Measurements from ENCODE around the gene TOMM40.

Gene TOMM40

GRCh38 chr19:44891016-44891882, at the start of gene TOMM40:
Gene TOMM40 (plus strand): TSS chr19:44891254. CDS start chr19:44891416, 162 bp downstream.
- peak; percentile 100 for DNase-seq (ENCODE audit: low read depth)

GRCh38 chr19:44845286-44845611, 45.8 kb upstream of the TOMM40 start:
- DNase-seq (ENCODE audit: low read depth): no peak

GRCh38 chr19:44845612-44846454, 45.2 kb upstream of the TOMM40 start, which contains the start of gene NECTIN2:
Gene NECTIN2 (plus strand): TSS chr19:44846297. CDS start chr19:44846526, 229 bp downstream.
- peak; percentile 99 for DNase-seq (ENCODE audit: low read depth)

- DNase-seq (ENCODE audit: low read depth): peak; percentile 58
Measured at GRCh38 chr19:44846455-44847143, 44.5 kb upstream of the TOMM40 start.

GRCh38 chr19:44847144-44848035, 43.7 kb upstream of the TOMM40 start:
- peak; percentile 74 for DNase-seq (ENCODE audit: low read depth)

GRCh38 chr19:44848036-44848811, 42.8 kb upstream of the TOMM40 start:
- DNase-seq (ENCODE audit: low read depth): peak; percentile 63

GRCh38 chr19:44848812-44849447, 42.1 kb upstream of the TOMM40 start:
- DNase-seq (ENCODE audit: low read depth): peak; percentile 28

- no peak for DNase-seq (ENCODE audit: low read depth)
Measured at GRCh38 chr19:44850641-44851109, 40.4 kb upstream of the TOMM40 start.

- no peak for DNase-seq (ENCODE audit: low read depth)
Measured at GRCh38 chr19:44851427-44851826, 39.6 kb upstream of the TOMM40 start.

- DNase-seq (ENCODE audit: low read depth): no peak
Measured at GRCh38 chr19:44855606-44856005, 35.4 kb upstream of the TOMM40 start.

GRCh38 chr19:44856421-44857083, 34.5 kb upstream of the TOMM40 start:
- DNase-seq (ENCODE audit: low read depth): no peak

GRCh38 chr19:44857837-44858236, 33.2 kb upstream of the TOMM40 start:
- no peak for DNase-seq (ENCODE audit: low read depth)

GRCh38 chr19:44861576-44861975, 29.5 kb upstream of the TOMM40 start:
- DNase-seq (ENCODE audit: low read depth): peak; percentile 58

- DNase-seq (ENCODE audit: low read depth): no peak
Measured at GRCh38 chr19:44863990-44864389, 27.1 kb upstream of the TOMM40 start.

GRCh38 chr19:44865196-44865767, 25.8 kb upstream of the TOMM40 start:
- no peak for DNase-seq (ENCODE audit: low read depth)

- DNase-seq (ENCODE audit: low read depth): no peak
Measured at GRCh38 chr19:44866664-44867063, 24.4 kb upstream of the TOMM40 start.

- DNase-seq (ENCODE audit: low read depth): no peak
Measured at GRCh38 chr19:44867578-44867977, 23.5 kb upstream of the TOMM40 start.

- peak; percentile 80 for DNase-seq (ENCODE audit: low read depth)
Measured at GRCh38 chr19:44869733-44870470, 21.2 kb upstream of the TOMM40 start.

All from EH (cell line).